GM19193 (cell line): Measurements from ENCODE around the gene RCOR2.

ENCODE experiments used
- POLR2A ChIP-seq: IDR thresholded peaks from 4 replicates; pipeline ENCODE4 v1.6.1; 2011; ENCODE audit not compliant: insufficient read depth, insufficient read length; ENCODE audit errors: extremely low read depth

RCOR2 gene

DNA sequence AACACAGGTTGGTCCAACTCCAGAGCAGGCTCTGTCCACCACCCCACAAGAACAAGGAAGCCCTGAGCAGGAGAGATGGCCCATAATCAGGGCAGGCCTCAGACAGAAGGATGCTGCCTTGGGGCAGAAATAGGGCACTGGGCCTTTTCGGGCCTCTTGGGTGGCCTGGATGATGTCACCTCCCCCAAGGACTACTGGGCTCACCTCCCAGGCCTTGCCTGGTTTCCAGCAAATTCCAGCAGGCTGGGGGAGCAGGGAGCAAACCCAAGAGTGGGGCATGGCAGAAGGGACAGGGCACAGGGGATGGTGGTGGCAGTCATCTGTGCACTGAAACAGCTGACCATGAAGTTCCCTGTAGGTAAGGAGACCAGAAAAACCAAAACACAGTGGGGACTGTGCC lies 16.5 kb upstream of the RCOR2 start:
- TF ChIP-seq POLR2A = no peak

DNA sequence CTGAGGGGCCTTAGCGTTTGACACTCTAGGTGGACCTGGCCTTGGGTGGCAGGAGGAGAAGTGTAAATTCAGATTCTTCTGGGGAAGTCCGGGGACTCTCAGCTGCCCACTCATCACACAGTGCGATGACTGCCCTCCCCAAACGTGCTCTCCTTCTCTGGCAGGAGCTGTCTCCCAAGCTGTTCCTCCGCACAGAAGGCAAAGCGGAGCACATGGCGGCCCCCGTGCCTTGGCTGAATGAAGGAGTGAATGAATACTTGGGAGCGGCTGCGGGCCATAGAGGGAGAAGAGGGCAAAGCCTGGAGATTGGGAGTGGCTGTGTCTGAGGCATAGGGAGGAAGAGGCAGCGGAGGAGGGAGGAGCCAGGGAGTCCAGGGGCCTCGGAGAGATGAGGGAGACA lies 14.9 kb upstream of the RCOR2 start:
- TF ChIP-seq POLR2A = no peak

DNA sequence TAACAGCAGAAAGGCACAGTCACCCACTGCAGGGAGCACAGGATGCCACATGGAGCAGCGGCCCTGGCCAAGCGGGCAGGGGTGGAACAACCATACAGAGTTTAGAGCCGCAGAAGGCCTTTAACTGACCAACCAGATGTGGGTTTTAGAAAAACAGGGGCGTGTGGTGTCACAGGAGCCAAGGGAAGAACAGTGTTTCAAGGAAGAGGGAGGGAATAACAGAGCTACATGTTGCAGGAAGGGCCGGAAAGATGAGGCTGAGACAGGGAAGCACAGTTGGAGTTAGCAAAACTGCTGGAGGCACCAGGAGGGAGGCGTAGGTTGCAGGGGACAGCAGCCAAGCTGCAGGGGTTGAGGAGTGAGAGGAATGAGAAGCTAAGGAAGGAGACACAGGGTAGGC lies 14.1 kb upstream of the RCOR2 start:
- no peak for TF ChIP-seq POLR2A

DNA sequence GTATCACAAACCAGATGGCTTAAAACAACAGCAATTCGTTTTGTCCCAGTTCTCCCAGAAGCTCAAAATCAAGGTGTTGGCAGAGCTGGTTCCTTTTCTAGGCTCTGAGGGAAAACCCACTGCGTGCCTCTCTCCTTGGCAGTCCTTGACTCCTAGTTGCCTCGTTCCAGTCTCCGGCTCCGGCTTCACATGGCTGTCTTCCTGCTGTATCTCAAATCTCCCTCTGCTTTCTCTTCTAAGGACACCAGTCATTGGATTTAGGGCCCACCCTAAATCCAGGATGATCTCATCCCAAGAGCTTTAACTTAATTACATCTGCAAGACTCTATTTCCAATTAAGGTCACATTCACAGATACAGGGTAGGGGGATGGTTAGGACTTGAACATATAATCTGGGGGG lies 12.7 kb upstream of the RCOR2 start:
- TF ChIP-seq POLR2A = no peak

DNA sequence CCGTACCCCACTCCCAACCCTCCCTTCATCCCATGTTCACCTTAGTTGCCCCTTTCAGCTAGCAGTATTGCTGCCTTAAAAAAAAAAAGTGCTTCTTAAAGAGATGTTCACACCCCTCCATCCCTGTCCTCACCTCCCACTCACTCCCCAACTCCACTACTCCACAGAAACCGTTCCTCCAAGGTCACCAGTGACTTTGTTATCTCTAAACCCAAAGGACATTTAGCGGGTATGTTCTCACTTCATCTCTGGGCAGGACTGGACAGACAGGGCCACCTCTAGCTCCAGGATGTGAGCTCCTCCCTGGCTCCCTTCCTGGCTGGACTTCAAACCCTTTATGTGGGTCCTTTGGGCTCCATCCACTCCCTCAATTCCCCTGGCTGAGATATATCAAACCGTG lies 6.4 kb upstream of the RCOR2 start:
- TF ChIP-seq POLR2A = no peak

DNA sequence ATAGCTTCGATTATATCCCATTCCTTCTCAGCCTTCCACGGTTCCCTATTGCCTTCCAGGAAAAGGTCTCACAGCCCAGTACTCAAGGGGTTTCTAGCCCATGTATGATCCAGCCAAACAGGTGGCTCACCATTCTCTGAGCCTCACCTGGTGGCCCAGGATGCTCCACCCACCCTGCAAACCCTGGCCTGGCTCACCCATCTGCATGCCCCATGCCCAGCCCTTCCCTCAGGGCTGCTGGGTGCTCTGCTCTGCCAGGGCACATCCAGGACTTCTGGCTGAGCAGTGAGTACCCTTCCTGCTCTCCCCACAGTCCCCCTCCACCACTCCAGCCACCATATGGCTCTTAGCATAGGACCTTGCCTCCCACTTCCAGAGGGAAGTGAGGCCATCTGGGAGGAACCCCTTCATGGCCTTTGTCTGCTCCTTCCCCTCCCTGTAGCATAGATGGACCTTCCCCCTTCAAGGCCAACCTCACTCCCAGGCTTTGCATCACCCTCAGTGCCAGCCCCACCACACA lies 5.8 kb upstream of the RCOR2 start:
- TF ChIP-seq POLR2A = no peak

DNA sequence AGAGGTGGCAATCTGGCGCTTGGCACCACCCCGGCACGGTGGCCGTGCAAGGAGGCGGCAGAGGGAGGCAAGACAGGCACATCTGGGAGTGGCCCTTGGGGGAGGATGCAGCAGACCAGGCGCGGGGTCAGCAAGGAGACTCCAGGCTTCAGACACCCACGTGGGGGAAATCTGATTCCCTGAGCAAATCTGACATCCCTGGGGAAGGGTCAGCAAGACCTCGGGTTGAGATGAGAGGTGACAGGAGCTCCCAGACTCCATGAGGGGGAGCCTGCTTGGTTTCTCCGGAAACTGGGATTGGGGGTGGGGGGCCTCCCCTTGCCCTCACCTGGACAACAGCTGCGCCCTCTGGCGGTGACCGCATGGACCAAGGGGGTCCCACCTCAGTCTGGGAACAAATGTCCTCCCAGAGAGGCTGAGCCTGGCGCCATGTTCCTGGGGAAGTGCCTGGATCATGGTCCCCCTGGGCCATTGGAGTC lies 4.0 kb upstream of the RCOR2 start:
- TF ChIP-seq POLR2A = no peak

DNA sequence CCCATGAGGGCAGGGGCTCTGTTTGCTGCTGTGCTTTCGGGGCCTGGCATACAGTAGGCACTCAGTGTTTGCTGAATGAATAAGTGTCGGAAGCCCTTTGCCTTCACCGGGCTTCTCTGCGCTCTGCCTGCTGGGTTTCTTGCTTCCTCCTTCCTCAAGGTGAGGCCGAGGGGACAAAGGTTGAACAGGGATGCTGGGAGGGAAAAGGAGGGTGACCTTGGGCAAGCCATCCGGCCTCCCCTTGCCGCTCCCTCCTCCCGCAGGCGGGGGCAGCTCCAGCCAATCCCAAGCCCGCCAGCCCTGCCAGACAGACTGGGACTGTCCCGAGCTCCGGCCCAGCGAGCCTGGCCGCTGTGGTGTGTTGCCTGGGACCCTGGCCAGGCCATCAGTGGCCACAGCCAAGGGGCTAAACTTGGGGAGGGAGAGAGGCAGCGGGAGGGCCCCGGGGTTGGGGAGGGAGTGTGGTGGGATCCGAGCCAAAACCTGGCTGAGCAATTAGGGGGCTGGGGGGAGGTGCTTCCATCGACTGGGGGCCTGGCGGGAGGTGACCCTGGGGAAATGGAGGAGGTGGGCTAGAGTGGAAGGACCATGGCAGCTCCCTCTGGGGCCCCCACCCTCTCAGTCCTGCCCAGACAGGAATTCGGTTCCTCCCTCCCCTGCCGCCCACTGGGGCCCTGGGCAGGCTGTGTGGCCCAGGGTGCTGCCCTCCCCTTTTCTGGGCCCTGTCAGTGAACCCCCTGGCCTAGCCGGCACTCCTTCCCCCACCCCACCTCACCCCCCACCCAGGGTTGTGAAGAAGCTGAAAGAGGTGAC lies 3.4 kb upstream of the RCOR2 start:
- no peak for TF ChIP-seq POLR2A

DNA sequence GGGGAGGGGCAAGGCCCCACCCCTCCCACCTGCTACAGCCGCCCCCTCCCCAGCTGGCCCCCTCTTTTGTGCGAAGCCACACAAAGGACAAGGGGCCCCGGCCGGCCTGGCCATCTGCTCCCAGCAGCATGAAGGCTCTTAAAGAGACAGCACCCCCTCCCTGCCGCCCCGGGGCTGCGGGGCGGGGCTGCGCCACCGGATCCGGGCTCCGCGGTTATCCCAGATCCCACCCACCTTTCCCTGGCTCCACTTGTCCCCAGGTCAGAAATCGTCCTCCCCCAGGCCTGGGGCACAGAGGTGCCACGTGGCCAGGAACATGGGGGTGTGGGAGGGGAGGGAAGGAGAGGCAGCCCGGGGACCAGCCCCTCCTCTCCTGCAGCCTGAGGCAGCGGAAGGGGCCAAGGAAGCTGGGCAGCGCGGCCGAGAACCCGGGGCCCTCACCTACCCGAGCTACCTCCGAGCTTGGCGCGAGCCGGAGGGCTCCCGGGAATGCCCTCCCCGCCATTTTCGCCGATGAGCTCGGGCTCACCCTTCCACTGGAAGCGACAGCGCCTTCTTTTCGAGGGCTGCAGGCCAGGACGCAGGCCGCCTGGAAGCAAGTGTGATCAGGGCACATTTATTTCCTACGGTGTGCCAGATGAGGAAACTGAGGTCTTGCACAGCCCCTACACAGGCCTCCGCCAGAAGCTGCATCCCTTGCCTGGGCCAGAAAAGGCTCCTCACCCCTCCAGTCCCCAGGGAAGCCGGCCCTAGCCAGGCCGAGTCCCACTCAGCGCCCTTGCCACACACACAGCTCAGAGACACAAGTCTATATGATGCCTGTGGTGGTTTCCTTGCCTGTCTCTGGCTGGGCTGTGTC lies 2.5 kb upstream of the RCOR2 start:
- TF ChIP-seq POLR2A = no peak

DNA sequence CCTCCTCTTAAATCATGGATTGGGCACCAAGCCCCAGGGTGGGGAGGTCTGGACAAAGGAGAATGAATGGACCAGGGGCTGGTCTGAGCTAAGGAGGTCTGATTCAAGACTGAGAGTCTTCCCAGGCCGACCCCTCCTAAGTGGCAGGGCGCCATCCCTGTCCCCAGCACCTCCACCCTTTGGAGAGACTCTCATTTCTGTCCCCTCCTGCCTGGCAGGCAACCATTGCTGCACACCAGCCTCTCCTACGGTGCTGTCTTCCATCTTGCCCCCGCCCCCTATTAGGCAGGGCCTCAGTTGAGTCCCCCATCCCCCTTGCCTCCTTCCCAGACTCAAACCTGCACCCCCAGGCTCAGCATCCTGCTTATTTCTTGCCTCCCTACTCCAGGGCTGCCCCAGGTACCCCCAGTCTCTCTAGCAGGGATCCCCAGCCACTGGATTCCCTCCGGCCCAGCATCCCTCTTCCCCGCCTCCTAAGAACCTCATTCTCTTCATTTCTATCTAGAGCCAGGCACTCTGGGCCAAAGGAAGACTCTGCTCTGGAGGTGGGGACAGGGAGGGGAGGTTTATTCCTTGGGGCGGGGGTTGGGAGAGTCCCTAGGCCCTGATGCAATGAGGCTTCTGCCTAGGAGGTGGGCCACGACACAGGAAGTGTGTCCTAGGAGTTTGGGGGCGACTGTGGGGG lies 1.7 kb upstream of the RCOR2 start:
- no peak for TF ChIP-seq POLR2A

DNA sequence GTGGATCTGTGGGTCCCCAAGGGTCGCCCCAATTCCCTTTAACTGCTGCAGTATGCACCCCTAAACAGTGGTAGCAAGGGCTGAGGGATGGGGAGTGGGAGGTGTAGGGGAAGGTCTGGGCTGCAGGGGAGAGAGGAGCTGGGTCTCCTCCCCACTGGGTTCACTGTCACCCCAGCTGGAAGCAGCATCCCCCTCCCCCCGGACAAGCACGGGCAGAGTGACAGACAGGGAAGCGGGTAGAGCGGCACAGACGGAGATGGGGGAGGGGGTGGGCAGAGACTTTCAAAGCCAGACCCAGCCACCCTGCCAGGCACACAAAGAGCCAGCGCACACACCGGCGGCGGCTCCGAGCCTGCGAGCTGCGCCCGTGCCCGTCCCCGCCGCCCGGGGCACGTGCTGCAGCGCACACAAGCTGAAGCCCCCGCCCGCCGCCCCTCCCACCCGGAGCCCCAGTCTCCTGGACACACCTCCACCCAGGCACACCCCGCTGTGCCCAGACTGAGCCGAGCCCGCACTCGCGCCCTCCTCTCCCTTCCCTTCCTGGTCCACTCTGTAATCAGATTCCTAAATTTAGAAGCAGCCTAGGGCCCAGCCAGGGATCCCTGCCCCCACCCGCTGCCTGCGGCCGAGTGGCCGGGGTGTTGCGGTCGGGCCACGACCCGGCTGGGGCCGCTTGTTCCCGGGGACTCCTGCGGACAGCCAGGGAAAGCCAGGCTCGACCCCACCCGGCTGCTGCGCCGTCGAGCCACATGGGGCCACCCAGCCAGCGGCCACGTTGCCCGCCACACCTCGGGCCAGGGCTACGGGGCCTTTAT lies 935 bp upstream of the RCOR2 start:
- no peak for TF ChIP-seq POLR2A

DNA sequence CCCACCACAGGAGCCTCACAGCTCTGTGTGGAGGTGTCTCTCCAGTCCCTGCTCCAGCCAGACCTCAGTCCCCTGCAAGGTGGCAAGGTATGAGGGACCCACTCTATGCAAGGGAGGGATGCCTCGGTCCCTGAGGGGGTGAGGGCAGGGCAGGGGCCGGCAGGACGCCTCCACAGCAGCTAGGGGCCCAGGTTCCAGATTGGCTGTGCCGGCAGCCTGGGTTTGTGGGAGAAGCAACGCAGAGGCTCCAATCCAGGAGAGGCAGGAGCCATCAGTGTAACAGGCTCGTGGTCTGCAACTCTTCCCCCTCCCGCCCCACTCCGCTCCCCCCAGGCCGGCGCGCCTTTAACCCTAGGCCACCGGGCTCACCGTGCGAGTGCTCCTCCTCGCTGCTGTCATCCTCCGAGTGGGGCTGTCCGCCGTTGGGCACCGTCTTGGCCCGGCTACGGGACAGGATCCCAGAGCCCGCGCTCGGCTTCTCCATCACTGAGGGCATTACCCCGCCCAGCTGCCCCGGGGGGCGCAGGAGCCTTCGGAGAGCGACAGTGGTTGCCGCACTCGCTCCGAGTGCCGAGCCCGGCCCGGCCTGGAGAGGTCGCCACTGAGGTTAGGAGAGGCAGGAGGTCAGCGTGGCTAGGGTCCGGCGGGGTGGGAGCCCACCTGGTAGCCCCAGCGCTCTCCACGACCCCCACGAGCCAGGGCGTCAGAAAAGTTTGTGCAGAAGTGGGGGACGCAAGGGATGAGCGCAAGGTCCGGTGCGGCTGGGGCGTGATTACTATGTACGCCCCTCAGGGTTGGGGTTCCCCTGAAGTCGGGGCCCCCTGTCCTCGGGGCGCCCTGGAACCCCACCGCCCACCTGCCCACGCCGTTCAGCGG lies 765 bp downstream of the RCOR2 start:
- no peak for TF ChIP-seq POLR2A
